KMS-11 (cell line): ENCODE measurements around the gene CDH4.

Experiments used
- H2AFZ ChIP-seq: fragments of 200-600 bp; sonication (generic); 2 replicates; pipeline ENCODE4 v1.6.1; 2016; ENCODE audit warnings: antibody characterized with exemption, mixed run types, low read depth
- H3K27ac ChIP-seq: fragments of 200-600 bp; sonication (generic); 2 replicates; pipeline ENCODE4 v1.6.1; 2016; ENCODE audit warnings: mild to moderate bottlenecking, mixed run types
- H3K27me3 ChIP-seq: fragments of 200-600 bp; sonication (generic); 2 replicates; pipeline ENCODE4 v1.6.1; 2017; ENCODE audit warnings: mild to moderate bottlenecking, low read depth, mixed run types, moderate library complexity; ENCODE audit not compliant: insufficient read depth
- H3K36me3 ChIP-seq: fragments of 200-600 bp; sonication (generic); 2 replicates; pipeline ENCODE4 v1.6.1; 2017; ENCODE audit warnings: mild to moderate bottlenecking, mixed run types; ENCODE audit not compliant: insufficient read depth
- H3K4me1 ChIP-seq: fragments of 200-600 bp; sonication (generic); 2 replicates; pipeline ENCODE4 v1.6.1; 2016; ENCODE audit warnings: mild to moderate bottlenecking, low read depth, mixed run types; ENCODE audit not compliant: poor library complexity, severe bottlenecking
- H3K4me2 ChIP-seq: fragments of 200-600 bp; sonication (generic); 2 replicates; pipeline ENCODE4 v1.7.0; 2016; ENCODE audit warnings: mild to moderate bottlenecking, mixed run types
- H3K4me3 ChIP-seq: fragments of 200-600 bp; sonication (generic); IDR thresholded peaks from 2 replicates; pipeline ENCODE4 v1.6.1; 2017; ENCODE audit warnings: low read depth, low read length, mixed read lengths; ENCODE audit not compliant: insufficient read depth
- H3K79me2 ChIP-seq: fragments of 200-600 bp; sonication (generic); 2 replicates; pipeline ENCODE4 v1.6.1; 2016; ENCODE audit warnings: low read depth, mixed run types; ENCODE audit not compliant: insufficient read depth
- H3K9ac ChIP-seq: fragments of 200-600 bp; sonication (generic); 2 replicates; pipeline ENCODE4 v1.6.1; 2016; ENCODE audit warnings: mild to moderate bottlenecking, mixed run types
- H4K20me1 ChIP-seq: fragments of 200-600 bp; sonication (generic); 2 replicates; pipeline ENCODE4 v1.6.1; 2016; ENCODE audit warnings: mild to moderate bottlenecking, mixed run types; ENCODE audit not compliant: insufficient read depth
- CTCF ChIP-seq: fragments of 200-600 bp; sonication (generic); conservative IDR thresholded peaks from 2 replicates; pipeline ENCODE4 v1.6.1; 2017; ENCODE audit warnings: low read depth, mild to moderate bottlenecking, antibody characterized with exemption, low read length, moderate library complexity, mixed read lengths

The CDH4 gene

GRCh38 chr20:61320691-61321425 is 68.8 kb downstream of the CDH4 start:
- H3K4me2 ChIP-seq, result no peak overlapping the region
- TF ChIP-seq CTCF, result no peak
- H4K20me1 ChIP-seq, result no peaks in the 10 kb centered on the region
- H3K4me1 ChIP-seq, result no peaks in the 10 kb centered on the region
- no peak overlapping the region for H3K27ac ChIP-seq
- H3K79me2 ChIP-seq, result no peaks in the 10 kb centered on the region
- H3K27me3 ChIP-seq, result no peaks in the 10 kb centered on the region; the same call in 1 of the 2 replicates
- H3K36me3 ChIP-seq, result no peaks in the 10 kb centered on the region
- no peak overlapping the region for H3K4me3 ChIP-seq
- H3K9ac ChIP-seq, result no peak overlapping the region
- no peak overlapping the region for H2AFZ ChIP-seq

- Histone ChIP-seq H4K20me1 (no peaks in the 10 kb centered on the region), H3K36me3 (no peaks in the 10 kb centered on the region), H3K27ac (no peak overlapping the region), H3K4me1 (no peaks in the 10 kb centered on the region), H3K9ac (no peak overlapping the region), H3K27me3 (no peaks in the 10 kb centered on the region; the same call in 1 of the 2 replicates), H2AFZ (no peak overlapping the region), H3K79me2 (no peaks in the 10 kb centered on the region), H3K4me3 (no peak overlapping the region), H3K4me2 (no peak overlapping the region)
- TF ChIP-seq CTCF, result no peak
These were observed 69.4 kb downstream of the CDH4 start for GRCh38 chr20:61321481-61321880.

GRCh38 chr20:61322151-61322865 is 70.2 kb downstream of the CDH4 start:
- Histone ChIP-seq H3K9ac (no peak overlapping the region), H3K4me3 (no peak overlapping the region), H3K4me2 (no peak overlapping the region), H3K27me3 (no peaks in the 10 kb centered on the region; the same call in 1 of the 2 replicates), H4K20me1 (no peaks in the 10 kb centered on the region), H3K79me2 (no peaks in the 10 kb centered on the region), H3K36me3 (no peaks in the 10 kb centered on the region), H3K4me1 (no peaks in the 10 kb centered on the region), H3K27ac (no peak overlapping the region), H2AFZ (no peak overlapping the region)
- no peak for TF ChIP-seq CTCF

GRCh38 chr20:61324906-61325305 is 72.8 kb downstream of the CDH4 start:
- Histone ChIP-seq H3K79me2 (no peaks in the 10 kb centered on the region), H3K4me3 (no peak overlapping the region), H3K36me3 (no peaks in the 10 kb centered on the region), H3K9ac (no peak overlapping the region), H4K20me1 (no peaks in the 10 kb centered on the region), H3K27ac (no peak overlapping the region), H3K4me1 (no peaks in the 10 kb centered on the region), H3K4me2 (no peak overlapping the region), H3K27me3 (no peaks in the 10 kb centered on the region; the same call in 1 of the 2 replicates), H2AFZ (no peak overlapping the region)
- no peak for TF ChIP-seq CTCF
